GM12878 (cell line): ENCODE results near the gene STIL. TPM values are rescaled to one million over a fixed set of nuclear protein-coding genes. Genes with fewer than 3 reads are reported as not detected.

Source experiments
- BACH1 ChIP-seq: fragments of 450-650 bp; IDR thresholded peaks from 2 replicates; pipeline ENCODE4 v1.6.1; 2017; ENCODE audit warnings: mild to moderate bottlenecking, borderline replicate concordance
- CEBPZ ChIP-seq: fragments of 150-350 bp; IDR thresholded peaks from 2 replicates; pipeline ENCODE4 v1.6.1; 2016; ENCODE audit warnings: low read depth, low read length
- JUND ChIP-seq: IDR thresholded peaks from 2 replicates; pipeline ENCODE4 v1.6.1; 2012; ENCODE audit warnings: low read depth, mild to moderate bottlenecking, low read length, improper control_type of control experiment, moderate library complexity
- SMARCA5 ChIP-seq: fragments of 450-650 bp; IDR thresholded peaks from 2 replicates; pipeline ENCODE4 v1.6.1; 2017; ENCODE audit warnings: mild to moderate bottlenecking
- ZBED1 ChIP-seq: IDR thresholded peaks from 2 replicates; pipeline ENCODE4 v1.6.1; 2016; ENCODE audit warnings: borderline replicate concordance
- ZNF592 ChIP-seq: fragments of 450-650 bp; IDR thresholded peaks from 2 replicates; pipeline ENCODE4 v1.6.1; 2017; ENCODE audit warnings: mild to moderate bottlenecking, moderate library complexity
- polyA plus RNA-seq, 11 experiments: library from polyadenylated mRNA; depleted of rRNA in 4 of 11; unstranded in 6 of 11; stranded (reverse) in 5 of 11; fragments of >200 nt; fragmentation: Nextera tagmentation in 4 of 11; fragmentation: Illumina TruSeq in 1 of 11; extraction: Ambion mirVana in 4 of 11; extraction: Trizol in 1 of 11; gene quantifications; 1 replicate in 1 of 11; 2 replicates in 10 of 11; pipeline versions ENCODE4 v1.2.1 to v1.2.3, GENCODE V29; 2011 to 2016; ENCODE audit warnings: inconsistent platforms in 2 of 11, missing spikeins in 2 of 11, low read depth in 1 of 11
- total RNA-seq, 4 experiments: library from RNA; depleted of rRNA in 3 of 4; stranded (reverse); fragments of >200 nt in 3 of 4; fragmentation: Illumina TruSeq in 1 of 4; extraction: Trizol in 1 of 4; gene quantifications; 2 replicates each; pipeline versions ENCODE4 v1.2.1 to v1.2.3, GENCODE V29; 2013 to 2021

The STIL gene
- total and polyA plus RNA-seq, 10 of the 15 experiments (the other 5 are each of a cell fraction or from before 2014, with no cell fraction given): 6.0 to 35.1 (median 26.5) TPM

- no peak for TF ChIP-seq ZNF592
- TF ChIP-seq ZBED1: no peak
- TF ChIP-seq SMARCA5: no peak
- no peak for TF ChIP-seq BACH1
- no peak for TF ChIP-seq JUND
- no peak for TF ChIP-seq CEBPZ
- TF ChIP-seq, all 136 proteins: peak for 0
Observed at GRCh38 chr1:47219001-47219400, 94.9 kb downstream of the STIL start (continued).
